HG03575 (cell line): ENCODE data around the gene TSPAN18.

Source experiments
- ATAC-seq: cut with Tn5 transposase; IDR thresholded peaks from one replicate; pipeline ENCODE4 v1.9.1; 2021; ENCODE audit not compliant: unreplicated experiment, insufficient number of reproducible peaks, low FRiP score; ENCODE audit errors: extremely low read depth

TSPAN18 gene

GRCh38 chr11:44733877-44734276 lies 7.1 kb downstream of the TSPAN18 start:
- no peak for ATAC-seq

DNA sequence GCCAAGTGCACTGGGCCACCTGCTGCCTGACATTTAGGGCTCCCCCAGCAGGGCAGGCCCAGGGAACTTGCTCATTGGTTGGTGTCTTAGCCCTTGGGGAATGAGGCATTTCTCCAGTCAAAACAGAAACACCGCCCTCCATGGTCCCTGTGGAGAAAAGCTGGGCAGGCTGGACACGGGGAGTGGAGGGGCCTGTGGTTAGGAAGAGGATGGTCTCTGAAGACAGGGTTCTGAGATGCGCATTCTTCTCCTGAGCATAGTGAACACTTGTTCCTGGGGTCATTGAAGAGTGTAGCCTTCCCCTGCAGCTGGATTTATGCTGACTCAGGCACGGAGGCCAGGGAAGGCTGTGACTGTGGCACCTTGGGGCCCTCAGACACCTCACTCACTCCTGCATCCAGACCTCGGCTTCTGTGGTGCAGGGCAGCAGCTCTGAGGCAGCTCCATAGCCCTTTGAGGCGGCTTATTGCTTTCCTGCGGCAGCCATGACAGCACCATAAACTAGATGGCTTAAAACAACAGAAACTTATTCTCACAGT lies 8.2 kb downstream of the TSPAN18 start:
- ATAC-seq = no peak

DNA sequence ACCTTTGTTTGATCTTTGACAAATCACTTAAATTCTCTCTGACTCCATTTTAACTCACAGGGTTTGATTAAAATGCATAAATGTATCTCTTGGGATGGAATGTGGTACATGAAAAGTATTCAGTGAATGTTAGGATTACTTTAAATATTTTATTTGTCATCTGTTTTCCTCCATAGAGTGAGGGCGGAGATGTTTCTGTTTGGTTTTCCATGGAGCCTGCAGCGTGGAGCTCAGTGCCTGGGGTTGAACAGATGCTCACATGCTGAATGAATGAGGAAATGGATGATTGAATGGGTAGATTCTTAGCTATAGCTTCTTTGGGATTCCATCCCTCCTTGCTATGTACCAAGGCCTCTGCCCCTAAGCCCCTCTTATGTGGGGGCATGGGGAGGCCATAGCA lies 10.0 kb downstream of the TSPAN18 start:
- ATAC-seq = no peak

- no peak for ATAC-seq
These were observed 10.7 kb downstream of the TSPAN18 start for GRCh38 chr11:44737245-44738085.

- no peak for ATAC-seq
These were observed 12.0 kb downstream of the TSPAN18 start for GRCh38 chr11:44738791-44739190.

DNA sequence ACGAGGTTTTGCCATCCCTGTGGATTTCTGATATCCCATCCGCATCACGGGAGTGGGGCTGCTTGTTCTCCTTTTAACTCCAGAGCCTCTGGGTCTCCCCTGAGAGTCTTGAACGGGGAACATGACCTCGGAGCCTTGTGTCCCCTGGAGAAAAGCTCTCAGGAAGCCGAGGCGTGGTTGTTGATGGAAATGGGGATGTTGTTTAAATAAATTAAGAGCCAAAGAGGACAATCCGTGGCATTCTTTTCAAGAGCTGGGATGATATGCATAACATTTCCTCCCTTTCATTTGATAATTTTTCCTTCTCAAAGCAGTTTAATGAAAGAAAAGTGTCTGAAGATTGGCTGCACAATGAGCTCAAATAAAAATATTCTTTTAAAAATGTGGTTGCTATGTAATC lies 14.2 kb downstream of the TSPAN18 start:
- no peak for ATAC-seq

DNA sequence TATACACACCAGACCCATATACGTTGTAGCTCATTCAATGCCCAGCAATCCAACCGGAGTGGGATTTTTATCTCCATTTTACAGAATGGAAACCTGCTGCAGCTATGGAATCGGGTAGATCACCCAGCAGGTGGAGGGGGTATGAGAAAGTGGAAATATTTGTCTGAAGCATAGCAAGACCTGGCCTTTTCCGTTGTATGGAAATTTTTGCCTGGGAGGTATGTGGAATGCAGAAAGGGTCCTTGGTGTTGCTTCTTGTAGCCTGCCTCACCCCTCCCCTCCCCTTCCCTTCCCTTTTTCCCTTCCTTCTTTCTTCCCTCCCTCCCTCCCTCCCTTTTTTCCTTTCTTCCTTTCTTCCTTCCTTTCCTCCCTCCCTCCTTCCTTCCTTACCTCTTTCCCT lies 15.2 kb downstream of the TSPAN18 start:
- no peak for ATAC-seq

DNA sequence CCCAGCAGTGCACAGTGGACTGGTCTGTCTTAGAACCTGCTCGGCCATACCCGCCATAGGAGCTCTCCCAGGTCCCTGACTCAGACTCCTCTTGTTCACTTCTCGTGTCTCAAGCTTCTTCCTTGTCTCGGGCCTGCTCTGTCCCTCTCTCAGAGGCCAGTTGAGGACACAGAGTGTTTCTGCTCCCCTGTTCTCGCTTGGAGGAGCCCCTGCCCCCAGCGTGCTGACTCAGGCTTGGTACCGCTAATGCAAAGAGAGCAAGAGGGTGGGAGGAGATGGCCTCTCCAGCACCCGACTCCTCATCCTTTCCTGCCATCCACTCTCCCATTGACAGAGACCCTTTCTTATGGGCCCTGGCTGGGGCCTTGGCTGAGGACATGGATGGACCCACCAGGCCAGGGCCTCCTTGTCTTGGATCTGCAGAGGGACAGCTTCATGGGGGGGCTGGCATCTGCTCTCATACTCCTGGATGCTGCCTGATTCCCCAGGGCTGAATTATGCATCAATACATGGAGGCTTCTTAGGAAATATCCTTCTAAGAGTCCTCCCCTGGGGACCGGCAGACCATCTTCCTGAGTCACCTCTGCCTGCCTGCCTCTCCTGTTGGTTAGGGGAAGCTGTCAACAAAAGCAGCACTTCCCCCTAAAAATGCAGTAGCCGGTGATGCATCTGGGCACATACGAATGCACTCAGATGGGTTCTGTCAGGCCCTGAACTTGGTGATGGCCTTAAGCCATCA lies 15.9 kb downstream of the TSPAN18 start:
- ATAC-seq = no peak

GRCh38 chr11:44743326-44743725 lies 16.6 kb downstream of the TSPAN18 start:
- no peak for ATAC-seq

GRCh38 chr11:44743959-44744557 lies 17.3 kb downstream of the TSPAN18 start:
- ATAC-seq = no peak

DNA sequence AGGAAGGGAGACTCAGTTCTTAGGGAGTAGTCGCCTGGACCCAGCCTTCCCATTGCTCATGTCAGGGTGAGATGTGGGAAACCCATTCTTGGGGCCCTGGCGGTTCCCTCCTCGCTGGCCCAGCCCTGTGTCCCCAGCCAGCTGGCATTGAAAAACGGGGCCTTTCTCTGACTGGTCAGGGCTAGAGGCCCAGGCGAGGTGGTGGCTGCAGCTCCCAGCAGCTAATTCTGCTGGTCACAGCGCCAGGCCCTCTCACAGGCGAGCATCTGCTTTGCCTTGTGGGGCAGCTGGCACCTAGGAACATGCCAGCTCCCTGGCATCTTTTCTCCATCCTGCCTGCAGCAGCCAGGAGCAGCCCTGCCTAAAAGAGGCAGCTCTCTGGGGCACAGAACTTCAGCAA lies 20.1 kb downstream of the TSPAN18 start:
- no peak for ATAC-seq

- ATAC-seq = no peak
These were observed 20.6 kb downstream of the TSPAN18 start for GRCh38 chr11:44747316-44747715.

GRCh38 chr11:44747836-44748235 lies 21.1 kb downstream of the TSPAN18 start:
- no peak for ATAC-seq

GRCh38 chr11:44748606-44749005 lies 21.8 kb downstream of the TSPAN18 start:
- no peak for ATAC-seq

- no peak for ATAC-seq
These were observed 22.4 kb downstream of the TSPAN18 start for GRCh38 chr11:44749189-44749588.

DNA sequence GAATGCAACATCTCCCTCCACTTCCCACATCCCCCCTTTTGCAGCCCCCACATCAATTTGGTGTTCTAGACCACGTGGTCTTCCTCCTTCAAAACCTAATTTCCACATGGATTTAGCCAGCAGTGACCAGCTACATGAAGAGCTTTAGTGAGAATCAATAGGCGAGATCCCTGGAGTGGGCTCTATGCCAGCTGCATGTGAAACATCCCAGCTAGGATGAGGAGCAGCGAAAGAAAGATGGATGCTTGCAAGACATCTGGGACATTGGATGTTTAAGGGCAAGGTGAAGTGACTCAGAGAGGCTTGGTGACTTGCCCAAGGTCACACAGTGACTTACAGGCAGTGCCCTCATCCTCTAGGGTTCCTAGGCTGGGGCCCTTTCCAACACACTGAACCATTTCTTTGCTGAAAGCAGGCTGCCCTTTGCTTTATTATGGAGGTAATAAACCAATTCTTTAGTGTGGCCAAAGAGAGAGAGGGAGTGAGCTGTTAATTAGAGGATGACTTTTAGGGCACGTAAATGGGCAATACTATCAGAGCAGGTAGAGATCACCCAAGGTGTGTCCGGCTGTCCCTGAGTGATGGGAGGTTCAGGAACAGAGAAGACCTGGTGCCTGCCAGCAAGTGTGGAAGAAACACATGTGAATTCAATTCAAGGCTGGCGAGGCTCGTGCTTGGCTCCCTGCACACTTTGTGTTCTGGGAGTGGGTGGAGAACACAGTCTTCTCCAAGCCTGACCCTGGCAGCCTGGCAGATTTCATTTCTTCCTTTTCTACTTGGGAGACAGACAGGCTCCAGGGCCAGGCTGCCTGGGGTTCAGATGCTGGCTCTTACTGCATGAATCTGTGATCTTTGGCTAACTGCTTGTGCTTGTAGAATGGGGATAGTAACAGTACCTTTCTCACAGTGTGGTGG lies 24.0 kb downstream of the TSPAN18 start:
- ATAC-seq = no peak

DNA sequence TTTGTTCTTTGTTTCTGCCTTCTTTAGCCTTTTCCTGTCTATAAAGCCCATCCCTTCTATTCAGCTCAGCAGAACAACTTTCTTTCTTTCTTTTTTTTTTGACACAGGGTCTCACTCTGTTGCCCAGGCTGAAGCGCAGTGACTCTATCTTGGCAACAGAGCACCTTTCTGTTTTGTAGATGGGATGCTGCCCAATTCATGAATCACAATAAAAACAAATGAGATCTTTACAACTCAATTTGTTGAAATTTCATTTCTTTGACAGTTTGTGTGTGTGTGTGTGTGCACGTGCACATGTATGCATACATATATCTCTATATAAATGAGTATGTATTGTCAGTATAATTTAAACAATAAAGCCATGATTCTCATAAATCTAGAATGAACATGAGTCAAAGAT lies 25.5 kb downstream of the TSPAN18 start:
- no peak for ATAC-seq

DNA sequence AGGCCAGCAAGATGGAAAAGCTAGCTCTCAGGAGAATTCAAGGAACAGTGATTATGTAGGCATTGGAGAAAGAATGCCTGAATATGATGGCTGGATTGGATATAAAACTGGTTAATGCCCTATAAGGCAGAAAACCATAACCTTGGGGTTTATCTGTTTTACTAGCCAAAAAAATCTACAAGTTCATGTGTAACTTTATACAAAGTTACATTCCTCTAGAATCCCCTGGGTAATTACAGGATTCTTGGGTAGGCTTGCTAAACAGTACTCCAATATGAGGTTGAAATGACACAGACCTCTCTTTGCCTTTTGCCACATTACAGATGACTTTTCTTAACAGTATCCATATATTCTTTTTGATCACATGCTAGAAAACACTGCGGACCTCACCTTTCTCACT lies 26.0 kb downstream of the TSPAN18 start:
- ATAC-seq = no peak
